Prostate gland (tissue), 2 donors: ENCODE data around the gene MSH2.

Experiments
- POLR2A ChIP-seq: fragments of 450-650 bp; IDR thresholded peaks from one replicate; pipeline ENCODE4 v1.6.1; 2016; ENCODE audit warnings: antibody characterized with exemption, mild to moderate bottlenecking
- TF ChIP-seq, protein P1 (sequence below), 4 experiments: fragments of 200-600 bp in 2 of 4; fragments of 450-650 bp in 2 of 4; sonication (generic) in 2 of 4; IDR thresholded peaks; 1 replicate in 3 of 4; 2 replicates in 1 of 4; pipeline ENCODE4 v1.5.1; 2016 to 2019; ENCODE audit warnings: antibody characterized with exemption in 4 of 4, mild to moderate bottlenecking in 2 of 4, moderate library complexity in 2 of 4

DNA sequence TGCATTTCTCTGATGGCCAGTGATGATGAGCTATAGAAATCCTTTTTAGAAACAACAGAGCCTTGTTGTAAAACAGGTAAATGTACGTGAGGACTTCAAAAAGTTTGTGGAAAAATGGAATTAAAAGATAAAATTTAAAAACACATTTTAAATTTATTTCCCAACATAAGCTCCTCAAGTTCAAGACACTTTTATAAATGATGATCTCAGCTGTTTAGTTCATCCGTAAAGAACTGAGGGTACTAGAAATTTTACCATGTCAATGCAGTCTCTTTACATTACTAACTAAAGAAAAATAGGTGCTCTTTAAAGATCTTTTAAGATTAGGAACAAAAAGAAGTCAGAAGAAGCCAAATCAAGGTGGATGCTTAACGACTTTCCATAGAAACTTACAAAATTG lies 52.5 kb downstream of the MSH2 start:
- TF ChIP-seq, protein P1, sequence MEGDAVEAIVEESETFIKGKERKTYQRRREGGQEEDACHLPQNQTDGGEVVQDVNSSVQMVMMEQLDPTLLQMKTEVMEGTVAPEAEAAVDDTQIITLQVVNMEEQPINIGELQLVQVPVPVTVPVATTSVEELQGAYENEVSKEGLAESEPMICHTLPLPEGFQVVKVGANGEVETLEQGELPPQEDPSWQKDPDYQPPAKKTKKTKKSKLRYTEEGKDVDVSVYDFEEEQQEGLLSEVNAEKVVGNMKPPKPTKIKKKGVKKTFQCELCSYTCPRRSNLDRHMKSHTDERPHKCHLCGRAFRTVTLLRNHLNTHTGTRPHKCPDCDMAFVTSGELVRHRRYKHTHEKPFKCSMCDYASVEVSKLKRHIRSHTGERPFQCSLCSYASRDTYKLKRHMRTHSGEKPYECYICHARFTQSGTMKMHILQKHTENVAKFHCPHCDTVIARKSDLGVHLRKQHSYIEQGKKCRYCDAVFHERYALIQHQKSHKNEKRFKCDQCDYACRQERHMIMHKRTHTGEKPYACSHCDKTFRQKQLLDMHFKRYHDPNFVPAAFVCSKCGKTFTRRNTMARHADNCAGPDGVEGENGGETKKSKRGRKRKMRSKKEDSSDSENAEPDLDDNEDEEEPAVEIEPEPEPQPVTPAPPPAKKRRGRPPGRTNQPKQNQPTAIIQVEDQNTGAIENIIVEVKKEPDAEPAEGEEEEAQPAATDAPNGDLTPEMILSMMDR (IDR thresholded peaks at IDR 0.05) = no peak
- TF ChIP-seq POLR2A = no peak
